Endothelial cell of umbilical vein (primary cell): ENCODE measurements around the gene DLGAP1. TPM values are rescaled to one million over a fixed set of nuclear protein-coding genes. Genes with fewer than 3 reads are reported as not detected.

Source experiments
- BruUV-seq: library from RNA; stranded (reverse); fragments of 400-500 nt; replicated peaks from 2 replicates; lab custom pipeline; 2021; lab: Mats Ljungman, UMichigan
- CTCF ChIA-PET: fragments of 300-600, 350-600 bp; sonication (Branson Sonifier 250); formaldehyde crosslinking; loops from one replicate; lab custom pipeline; 2021; ENCODE audit warnings: antibody characterized with exemption, inconsistent platforms; lab: Charles Lee
- POLR2A ChIA-PET: fragments of 300-600, 350-600 bp; sonication (Branson Sonifier 250); formaldehyde crosslinking; loops from one replicate; lab custom pipeline; 2021; ENCODE audit warnings: antibody characterized with exemption, inconsistent platforms; lab: Charles Lee
- DNase-seq: peaks from one replicate; pipeline ENCODE4 v3.0.0-alpha.2; 2011; ENCODE audit warnings: low read depth, low spot score
- FAIRE-seq: peaks from 2 replicates; lab custom pipeline; 2011; peaks lifted over from hg19 to GRCh38; lab: Jason Lieb, UNC
- H2AFZ ChIP-seq: 2 replicates; pipeline ENCODE4 v1.6.0; 2012; ENCODE audit warnings: low read depth, low read length, control low read depth, inconsistent platforms
- H3K27ac ChIP-seq: 2 replicates; pipeline ENCODE4 v1.5.1; 2011; ENCODE audit warnings: low read depth, mild to moderate bottlenecking, control low read depth, low read length, moderate library complexity; ENCODE audit not compliant: insufficient read depth
- H3K27me3 ChIP-seq, 2 experiments: 2 replicates each; pipeline versions ENCODE4 v1.6.0 to v1.6.1; 2011; ENCODE audit warnings: low read length in 2 of 2, mixed read lengths in 1 of 2; ENCODE audit not compliant: control insufficient read depth in 2 of 2, insufficient read depth in 2 of 2
- H3K36me3 ChIP-seq, 2 experiments: 2 replicates in 1 of 2; 3 replicates in 1 of 2; pipeline ENCODE4 v1.5.1; 2011; ENCODE audit warnings: low read length in 2 of 2, mild to moderate bottlenecking in 1 of 2, moderate library complexity in 1 of 2; ENCODE audit not compliant: control insufficient read depth in 2 of 2, insufficient read depth in 2 of 2; ENCODE audit errors: extremely low read depth in 1 of 2
- H3K4me1 ChIP-seq: 3 replicates; pipeline ENCODE4 v1.5.1; 2011; ENCODE audit warnings: mild to moderate bottlenecking, low read length; ENCODE audit not compliant: control insufficient read depth, insufficient read depth; ENCODE audit errors: extremely low read depth
- H3K4me2 ChIP-seq: 2 replicates; pipeline ENCODE4 v1.6.1; 2011; ENCODE audit warnings: low read length, control low read depth, mixed read lengths; ENCODE audit not compliant: insufficient read depth
- H3K4me3 ChIP-seq, 3 experiments: fragments of 200-600 bp in 1 of 3; sonication (generic), shearing (Covaris generic) in 1 of 3; replicated peaks in 1 of 3; 2 replicates each; pipeline ENCODE4 v1.5.1; 2011 to 2016; ENCODE audit warnings: control low read depth in 3 of 3, low read length in 3 of 3, mild to moderate bottlenecking in 2 of 3, inconsistent platforms in 1 of 3, low read depth in 1 of 3, moderate library complexity in 1 of 3; ENCODE audit not compliant: insufficient read depth in 1 of 3
- H3K79me2 ChIP-seq: 2 replicates; pipeline ENCODE4 v1.6.0; 2012; ENCODE audit warnings: low read length, inconsistent platforms; ENCODE audit not compliant: control insufficient read depth, insufficient read depth
- H3K9ac ChIP-seq: replicated peaks from 2 replicates; pipeline ENCODE3; 2011; ENCODE audit warnings: low read length, control low read depth; ENCODE audit not compliant: insufficient read depth; ENCODE audit errors: extremely low read depth
- H3K9me1 ChIP-seq: replicated peaks from 3 replicates; pipeline ENCODE4 v1.6.0; 2011; ENCODE audit warnings: mild to moderate bottlenecking, low read length; ENCODE audit not compliant: control insufficient read depth, insufficient read depth; ENCODE audit errors: extremely low read depth
- H3K9me3 ChIP-seq: replicated peaks from 2 replicates; pipeline ENCODE4 v1.5.1; 2012; ENCODE audit warnings: low read length, inconsistent platforms; ENCODE audit not compliant: control insufficient read depth, insufficient read depth
- H4K20me1 ChIP-seq: replicated peaks from 2 replicates; pipeline ENCODE3; 2011; ENCODE audit warnings: mild to moderate bottlenecking, low read length; ENCODE audit not compliant: control insufficient read depth, insufficient read depth; ENCODE audit errors: extremely low read depth
- EZH2 ChIP-seq: IDR thresholded peaks from 2 replicates; pipeline ENCODE4 v1.6.1; 2012; ENCODE audit warnings: borderline replicate concordance, low read depth, mild to moderate bottlenecking, moderate library complexity, low read length, inconsistent platforms; ENCODE audit not compliant: severe bottlenecking
- FOS ChIP-seq: IDR thresholded peaks from 2 replicates; pipeline ENCODE4 v1.6.1; 2011; ENCODE audit warnings: mild to moderate bottlenecking, low read length, moderate library complexity, borderline replicate concordance; ENCODE audit not compliant: insufficient read depth
- GATA2 ChIP-seq: IDR thresholded peaks from 2 replicates; pipeline ENCODE4 v1.7.0; 2011; ENCODE audit warnings: low read depth, mild to moderate bottlenecking, moderate library complexity, mixed read lengths, low read length; ENCODE audit not compliant: insufficient read length, insufficient read depth
- JUN ChIP-seq: IDR thresholded peaks from 2 replicates; pipeline ENCODE4 v1.6.1; 2011; ENCODE audit warnings: borderline replicate concordance, low read depth; ENCODE audit not compliant: insufficient read length, insufficient read depth
- MAX ChIP-seq: IDR thresholded peaks from 2 replicates; pipeline ENCODE4 v1.6.1; 2011; ENCODE audit not compliant: insufficient read depth, insufficient read length
- MYC ChIP-seq: IDR thresholded peaks from one replicate; pipeline ENCODE4 v1.6.1; 2011; ENCODE audit warnings: mild to moderate bottlenecking, low read depth, low read length
- POLR2A ChIP-seq: IDR thresholded peaks from 2 replicates; pipeline ENCODE4 v1.6.1; 2012; ENCODE audit warnings: low read depth, mild to moderate bottlenecking, control low read depth, low read length
- POLR2AphosphoS5 ChIP-seq: IDR thresholded peaks from 2 replicates; pipeline ENCODE4 v1.6.1; 2012; ENCODE audit warnings: low read depth, mild to moderate bottlenecking, control low read depth, low read length, moderate library complexity; ENCODE audit not compliant: insufficient read depth
- dilution Hi-C: fragments of 300-500 bp; cut with MboI; formaldehyde crosslinking; loops from one replicate; pipeline ENCODE4 v1.15.0; 2019; ENCODE audit warnings: low sequenced_read_pairs; ENCODE audit not compliant: extremely low pct_ligation_motif_present
- intact Hi-C: fragments of 100-400 bp; cut with micrococcal nuclease; formaldehyde crosslinking; loops from one replicate; pipeline ENCODE4 v1.10.0; 2022
- polyA plus RNA-seq, 4 experiments: library from polyadenylated mRNA; depleted of rRNA in 3 of 4; stranded (reverse) in 3 of 4; unstranded in 1 of 4; fragments of >200 nt; gene quantifications; 2 replicates each; pipeline versions ENCODE4 v1.2.1 to v1.2.3, GENCODE V29; 2011 to 2012; ENCODE audit warnings: missing spikeins in 1 of 4
- total RNA-seq: library from RNA; stranded (reverse); gene quantifications from 2 replicates; pipeline ENCODE4 v1.2.3, GENCODE V29; 2021
- TF ChIP-seq, protein P1 (sequence below), 2 donors: IDR thresholded peaks; 1 replicate in 1 of 2; 2 replicates in 1 of 2; pipeline ENCODE4 v1.5.1; 2011; ENCODE audit warnings: low read length in 2 of 2, mild to moderate bottlenecking in 2 of 2, moderate library complexity in 2 of 2, control low read depth in 1 of 2, inconsistent platforms in 1 of 2, low read depth in 1 of 2; ENCODE audit not compliant: insufficient read depth in 1 of 2; ENCODE audit errors: extremely low read depth in 1 of 2

Gene DLGAP1
- total and polyA plus RNA-seq, 2 donors (not counting 3 experiments of a cell fraction or from before 2014, with no cell fraction given), result 0.04 TPM; not detected in 1

DNA sequence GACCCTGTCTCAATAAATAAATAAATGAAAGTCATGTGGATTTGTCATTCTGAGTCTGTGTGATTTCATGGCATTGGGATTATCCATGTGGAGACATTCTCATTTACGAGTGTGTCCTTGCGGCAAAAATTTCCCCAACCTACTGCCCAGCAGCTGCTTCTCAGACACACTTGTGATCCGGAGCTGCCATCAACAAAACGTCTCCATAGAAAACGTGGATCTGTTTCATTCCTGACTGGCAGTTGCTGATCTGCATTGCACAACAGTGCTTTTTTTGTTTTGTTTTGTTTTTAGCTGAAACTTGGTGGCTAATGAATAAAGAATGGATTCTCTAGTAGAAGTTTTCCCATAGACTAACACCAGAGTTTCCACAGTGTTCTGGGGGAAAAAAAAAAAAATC is 930.4 kb downstream of the DLGAP1 start:
- Histone ChIP-seq H3K9ac (no peak overlapping the region), H3K27ac (no peak overlapping the region), H2AFZ (no peak overlapping the region), H3K4me1 (no peaks in the 10 kb centered on the region), H3K36me3 (no peaks in the 10 kb centered on the region), H3K9me3 (no peaks in the 10 kb centered on the region), H3K9me1 (no peaks in the 10 kb centered on the region), H3K4me3 (no peak overlapping the region), H3K79me2 (no peaks in the 10 kb centered on the region), H3K27me3 (peaks cover 2 to 5% of the 10 kb centered on the region in 2 experiments), H4K20me1 (no peaks in the 10 kb centered on the region), H3K4me2 (no peak overlapping the region)
- BruUV-seq, result no TSS peak
- POLR2A ChIA-PET, result no interaction called here
- FAIRE-seq (no peak), DNase-seq (no peak)
- dilution Hi-C loops, result no loop called here
- TF ChIP-seq FOS (no peak), GATA2 (no peak), POLR2A (no peak), POLR2AphosphoS5 (no peak), MAX (no peak), MYC (no peak), EZH2 (no peak), JUN (no peak)
- TF ChIP-seq, protein P1, sequence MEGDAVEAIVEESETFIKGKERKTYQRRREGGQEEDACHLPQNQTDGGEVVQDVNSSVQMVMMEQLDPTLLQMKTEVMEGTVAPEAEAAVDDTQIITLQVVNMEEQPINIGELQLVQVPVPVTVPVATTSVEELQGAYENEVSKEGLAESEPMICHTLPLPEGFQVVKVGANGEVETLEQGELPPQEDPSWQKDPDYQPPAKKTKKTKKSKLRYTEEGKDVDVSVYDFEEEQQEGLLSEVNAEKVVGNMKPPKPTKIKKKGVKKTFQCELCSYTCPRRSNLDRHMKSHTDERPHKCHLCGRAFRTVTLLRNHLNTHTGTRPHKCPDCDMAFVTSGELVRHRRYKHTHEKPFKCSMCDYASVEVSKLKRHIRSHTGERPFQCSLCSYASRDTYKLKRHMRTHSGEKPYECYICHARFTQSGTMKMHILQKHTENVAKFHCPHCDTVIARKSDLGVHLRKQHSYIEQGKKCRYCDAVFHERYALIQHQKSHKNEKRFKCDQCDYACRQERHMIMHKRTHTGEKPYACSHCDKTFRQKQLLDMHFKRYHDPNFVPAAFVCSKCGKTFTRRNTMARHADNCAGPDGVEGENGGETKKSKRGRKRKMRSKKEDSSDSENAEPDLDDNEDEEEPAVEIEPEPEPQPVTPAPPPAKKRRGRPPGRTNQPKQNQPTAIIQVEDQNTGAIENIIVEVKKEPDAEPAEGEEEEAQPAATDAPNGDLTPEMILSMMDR (IDR thresholded peaks at IDR 0.05; ENCODE audit: extremely low read depth in 1 of 2, insufficient read depth in 1 of 2, low read depth in 1 of 2, low read length in 2 of 2), result no peak
- CTCF ChIA-PET, result no interaction called here
- intact Hi-C loops, result no loop called here
